HepG2 (cell line): Measurements from ENCODE around the gene USP32. TPM values are rescaled to one million over a fixed set of nuclear protein-coding genes. Genes with fewer than 3 reads are reported as not detected.
A peak's percentile ranks its signal among the peaks of the same experiment; 100 is the strongest.

Experiments
- CHCHD3 ChIP-seq: sonication (generic); formaldehyde crosslinking; IDR thresholded peaks from 2 replicates; pipeline ENCODE4 v1.8.0; 2022; ENCODE audit warnings: mild to moderate bottlenecking, missing genetic modification reagents, moderate library complexity
- CREB1 ChIP-seq, 2 experiments: fragments of 450-650 bp in 1 of 2; IDR thresholded peaks; 2 replicates each; pipeline ENCODE4 v1.6.1; 2016 to 2017; ENCODE audit warnings: control low read depth in 1 of 2, mild to moderate bottlenecking in 1 of 2, missing compliant biosample characterization in 1 of 2, missing genetic modification characterization in 1 of 2
- HNRNPH1 ChIP-seq: fragments of 200-400 bp; formaldehyde crosslinking; optimal IDR thresholded peaks from 2 replicates; pipeline ENCODE3; 2017; ENCODE audit warnings: mild to moderate bottlenecking, low read depth, low read length
- RNF2 ChIP-seq: fragments of 450-650 bp; conservative IDR thresholded peaks from 2 replicates; pipeline ENCODE4 v1.6.1; 2016; ENCODE audit warnings: low read depth
- SKI ChIP-seq: fragments of 450-650 bp; IDR thresholded peaks from one replicate; pipeline ENCODE4 v1.6.1; 2018; ENCODE audit warnings: mild to moderate bottlenecking; ENCODE audit not compliant: partially characterized antibody
- ZNF703 ChIP-seq: sonication (generic); formaldehyde crosslinking; IDR thresholded peaks from 2 replicates; pipeline ENCODE4 v1.5.1; 2020; ENCODE audit warnings: missing genetic modification reagents, mild to moderate bottlenecking, moderate library complexity, borderline replicate concordance
- ZNF775 ChIP-seq: sonication (generic); formaldehyde crosslinking; IDR thresholded peaks from 2 replicates; pipeline ENCODE4 v1.4.0; 2020; ENCODE audit warnings: missing genetic modification reagents, mild to moderate bottlenecking, moderate library complexity, borderline replicate concordance
- polyA plus RNA-seq, 8 experiments: library from polyadenylated mRNA; depleted of rRNA in 3 of 8; stranded (reverse) in 7 of 8; unstranded in 1 of 8; fragments of >200 nt; fragmentation: Illumina TruSeq in 4 of 8; extraction: Trizol in 4 of 8; gene quantifications; 2 replicates each; pipeline versions ENCODE4 v1.2.1 to v1.2.3, GENCODE V29; 2011 to 2016; ENCODE audit warnings: low read depth in 4 of 8, missing spikeins in 1 of 8, mixed read lengths in 1 of 8; ENCODE audit not compliant: insufficient read depth in 1 of 8
- total RNA-seq, 5 experiments: library from RNA; depleted of rRNA; stranded (reverse); fragments of >200 nt; fragmentation: Illumina TruSeq; extraction: Trizol; gene quantifications; 2 replicates each; pipeline ENCODE4 v1.2.3, GENCODE V29; 2016; ENCODE audit warnings: low read depth in 1 of 5
- TF ChIP-seq, protein P1 (sequence below): sonication (generic); formaldehyde crosslinking; IDR thresholded peaks from 2 replicates; pipeline ENCODE4 v1.5.0; 2020; ENCODE audit warnings: mild to moderate bottlenecking, missing genetic modification reagents, borderline replicate concordance
- TF ChIP-seq, protein P2 (sequence below): sonication (generic); formaldehyde crosslinking; IDR thresholded peaks from 2 replicates; pipeline ENCODE4 v1.4.0; 2020; ENCODE audit warnings: mild to moderate bottlenecking, missing genetic modification reagents, borderline replicate concordance
- TF ChIP-seq, protein P3 (sequence below): sonication (generic); formaldehyde crosslinking; IDR thresholded peaks from 2 replicates; pipeline ENCODE4 v1.4.0; 2020; ENCODE audit warnings: missing genetic modification reagents
- TF ChIP-seq, protein P4 (sequence below): sonication (generic); formaldehyde crosslinking; IDR thresholded peaks from 2 replicates; pipeline ENCODE4 v1.4.0; 2020; ENCODE audit warnings: mild to moderate bottlenecking, missing genetic modification reagents
- TF ChIP-seq, protein P5 (sequence below): sonication (generic); formaldehyde crosslinking; IDR thresholded peaks from 2 replicates; pipeline ENCODE4 v1.8.1; 2023; ENCODE audit warnings: mild to moderate bottlenecking, missing genetic modification reagents, borderline replicate concordance
- TF ChIP-seq, protein P6 (sequence below): sonication (generic); formaldehyde crosslinking; IDR thresholded peaks from 2 replicates; pipeline ENCODE4 v1.8.1; 2023; ENCODE audit warnings: missing genetic modification reagents, inconsistent platforms, borderline replicate concordance

The USP32 gene
- total and polyA plus RNA-seq, 2 of the 13 experiments (the other 11 are each of a cell fraction or from before 2014, with no cell fraction given) = 24.9 to 39.9 TPM

DNA sequence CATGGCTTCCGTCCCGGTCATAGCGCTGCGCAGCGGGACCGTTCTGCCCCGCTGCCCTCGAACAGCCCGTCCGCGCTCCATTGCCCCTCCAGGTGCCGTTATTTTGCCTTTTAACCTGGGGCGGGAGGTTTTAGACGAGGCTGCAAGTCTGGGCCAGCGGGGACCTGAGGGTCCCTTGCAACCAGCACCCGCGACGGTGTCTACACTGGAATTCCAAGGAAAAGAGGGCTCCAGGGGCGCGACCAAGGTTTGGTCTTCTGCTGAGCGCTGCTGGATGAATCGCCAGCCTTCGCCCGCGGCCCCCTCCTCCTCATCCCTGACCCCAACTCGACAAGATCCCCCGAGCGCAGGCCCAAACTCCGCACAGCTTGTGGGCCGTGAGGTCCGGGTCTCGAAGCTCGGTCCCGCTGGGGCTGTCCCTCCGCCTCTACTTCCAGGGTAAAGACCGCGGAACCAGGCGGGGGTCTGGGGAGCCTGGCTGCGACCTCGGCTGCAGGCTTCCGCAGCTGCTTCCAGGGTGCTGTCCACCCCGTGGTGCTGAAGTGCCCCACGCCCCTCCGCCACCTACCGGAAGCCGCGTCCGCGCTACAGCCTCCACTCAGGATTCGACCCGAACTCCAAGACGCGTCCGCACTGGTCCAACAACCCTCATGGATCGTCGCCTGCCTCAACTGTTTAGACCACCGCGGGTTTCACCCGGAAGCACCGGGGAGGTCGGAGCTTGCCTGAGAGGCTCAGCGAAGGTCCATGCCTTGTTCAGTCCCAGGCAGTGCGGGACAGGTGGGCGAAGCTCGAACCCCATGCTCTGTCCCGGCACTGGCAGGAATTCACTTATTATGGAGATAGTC is 252.3 kb downstream of the USP32 start (continued):
- TF ChIP-seq, protein P1, sequence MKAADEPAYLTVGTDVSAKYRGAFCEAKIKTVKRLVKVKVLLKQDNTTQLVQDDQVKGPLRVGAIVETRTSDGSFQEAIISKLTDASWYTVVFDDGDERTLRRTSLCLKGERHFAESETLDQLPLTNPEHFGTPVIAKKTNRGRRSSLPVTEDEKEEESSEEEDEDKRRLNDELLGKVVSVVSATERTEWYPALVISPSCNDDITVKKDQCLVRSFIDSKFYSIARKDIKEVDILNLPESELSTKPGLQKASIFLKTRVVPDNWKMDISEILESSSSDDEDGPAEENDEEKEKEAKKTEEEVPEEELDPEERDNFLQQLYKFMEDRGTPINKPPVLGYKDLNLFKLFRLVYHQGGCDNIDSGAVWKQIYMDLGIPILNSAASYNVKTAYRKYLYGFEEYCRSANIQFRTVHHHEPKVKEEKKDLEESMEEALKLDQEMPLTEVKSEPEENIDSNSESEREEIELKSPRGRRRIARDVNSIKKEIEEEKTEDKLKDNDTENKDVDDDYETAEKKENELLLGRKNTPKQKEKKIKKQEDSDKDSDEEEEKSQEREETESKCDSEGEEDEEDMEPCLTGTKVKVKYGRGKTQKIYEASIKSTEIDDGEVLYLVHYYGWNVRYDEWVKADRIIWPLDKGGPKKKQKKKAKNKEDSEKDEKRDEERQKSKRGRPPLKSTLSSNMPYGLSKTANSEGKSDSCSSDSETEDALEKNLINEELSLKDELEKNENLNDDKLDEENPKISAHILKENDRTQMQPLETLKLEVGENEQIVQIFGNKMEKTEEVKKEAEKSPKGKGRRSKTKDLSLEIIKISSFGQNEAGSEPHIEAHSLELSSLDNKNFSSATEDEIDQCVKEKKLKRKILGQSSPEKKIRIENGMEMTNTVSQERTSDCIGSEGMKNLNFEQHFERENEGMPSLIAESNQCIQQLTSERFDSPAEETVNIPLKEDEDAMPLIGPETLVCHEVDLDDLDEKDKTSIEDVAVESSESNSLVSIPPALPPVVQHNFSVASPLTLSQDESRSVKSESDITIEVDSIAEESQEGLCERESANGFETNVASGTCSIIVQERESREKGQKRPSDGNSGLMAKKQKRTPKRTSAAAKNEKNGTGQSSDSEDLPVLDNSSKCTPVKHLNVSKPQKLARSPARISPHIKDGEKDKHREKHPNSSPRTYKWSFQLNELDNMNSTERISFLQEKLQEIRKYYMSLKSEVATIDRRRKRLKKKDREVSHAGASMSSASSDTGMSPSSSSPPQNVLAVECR (CRISPR knock-in tag) = peak; percentile 98
- TF ChIP-seq, protein P2, sequence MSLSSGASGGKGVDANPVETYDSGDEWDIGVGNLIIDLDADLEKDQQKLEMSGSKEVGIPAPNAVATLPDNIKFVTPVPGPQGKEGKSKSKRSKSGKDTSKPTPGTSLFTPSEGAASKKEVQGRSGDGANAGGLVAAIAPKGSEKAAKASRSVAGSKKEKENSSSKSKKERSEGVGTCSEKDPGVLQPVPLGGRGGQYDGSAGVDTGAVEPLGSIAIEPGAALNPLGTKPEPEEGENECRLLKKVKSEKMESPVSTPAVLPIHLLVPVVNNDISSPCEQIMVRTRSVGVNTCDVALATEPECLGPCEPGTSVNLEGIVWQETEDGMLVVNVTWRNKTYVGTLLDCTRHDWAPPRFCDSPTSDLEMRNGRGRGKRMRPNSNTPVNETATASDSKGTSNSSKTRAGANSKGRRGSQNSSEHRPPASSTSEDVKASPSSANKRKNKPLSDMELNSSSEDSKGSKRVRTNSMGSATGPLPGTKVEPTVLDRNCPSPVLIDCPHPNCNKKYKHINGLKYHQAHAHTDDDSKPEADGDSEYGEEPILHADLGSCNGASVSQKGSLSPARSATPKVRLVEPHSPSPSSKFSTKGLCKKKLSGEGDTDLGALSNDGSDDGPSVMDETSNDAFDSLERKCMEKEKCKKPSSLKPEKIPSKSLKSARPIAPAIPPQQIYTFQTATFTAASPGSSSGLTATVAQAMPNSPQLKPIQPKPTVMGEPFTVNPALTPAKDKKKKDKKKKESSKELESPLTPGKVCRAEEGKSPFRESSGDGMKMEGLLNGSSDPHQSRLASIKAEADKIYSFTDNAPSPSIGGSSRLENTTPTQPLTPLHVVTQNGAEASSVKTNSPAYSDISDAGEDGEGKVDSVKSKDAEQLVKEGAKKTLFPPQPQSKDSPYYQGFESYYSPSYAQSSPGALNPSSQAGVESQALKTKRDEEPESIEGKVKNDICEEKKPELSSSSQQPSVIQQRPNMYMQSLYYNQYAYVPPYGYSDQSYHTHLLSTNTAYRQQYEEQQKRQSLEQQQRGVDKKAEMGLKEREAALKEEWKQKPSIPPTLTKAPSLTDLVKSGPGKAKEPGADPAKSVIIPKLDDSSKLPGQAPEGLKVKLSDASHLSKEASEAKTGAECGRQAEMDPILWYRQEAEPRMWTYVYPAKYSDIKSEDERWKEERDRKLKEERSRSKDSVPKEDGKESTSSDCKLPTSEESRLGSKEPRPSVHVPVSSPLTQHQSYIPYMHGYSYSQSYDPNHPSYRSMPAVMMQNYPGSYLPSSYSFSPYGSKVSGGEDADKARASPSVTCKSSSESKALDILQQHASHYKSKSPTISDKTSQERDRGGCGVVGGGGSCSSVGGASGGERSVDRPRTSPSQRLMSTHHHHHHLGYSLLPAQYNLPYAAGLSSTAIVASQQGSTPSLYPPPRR (CRISPR knock-in tag) = no peak
- TF ChIP-seq ZNF703 (CRISPR knock-in tag) (peak; percentile 71; the same call in 1 of the 2 replicates), HNRNPH1 (no peak), ZNF775 (CRISPR knock-in tag) (no peak), CHCHD3 (CRISPR knock-in tag) (peak; percentile 99), SKI (peak; percentile 23), CREB1 (IDR thresholded peaks at IDR 0.05) (no peak), CREB1 (CRISPR knock-in tag; IDR thresholded peaks at IDR 0.05) (no peak), RNF2 (0 out of 2 replicates have a peak, but pooled peaks have one; percentile 39)
- TF ChIP-seq, protein P3, sequence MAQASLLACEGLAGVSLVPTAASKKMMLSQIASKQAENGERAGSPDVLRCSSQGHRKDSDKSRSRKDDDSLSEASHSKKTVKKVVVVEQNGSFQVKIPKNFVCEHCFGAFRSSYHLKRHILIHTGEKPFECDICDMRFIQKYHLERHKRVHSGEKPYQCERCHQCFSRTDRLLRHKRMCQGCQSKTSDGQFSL (CRISPR knock-in tag) = peak; percentile 87; the same call in 1 of the 2 replicates
- TF ChIP-seq, protein P4, sequence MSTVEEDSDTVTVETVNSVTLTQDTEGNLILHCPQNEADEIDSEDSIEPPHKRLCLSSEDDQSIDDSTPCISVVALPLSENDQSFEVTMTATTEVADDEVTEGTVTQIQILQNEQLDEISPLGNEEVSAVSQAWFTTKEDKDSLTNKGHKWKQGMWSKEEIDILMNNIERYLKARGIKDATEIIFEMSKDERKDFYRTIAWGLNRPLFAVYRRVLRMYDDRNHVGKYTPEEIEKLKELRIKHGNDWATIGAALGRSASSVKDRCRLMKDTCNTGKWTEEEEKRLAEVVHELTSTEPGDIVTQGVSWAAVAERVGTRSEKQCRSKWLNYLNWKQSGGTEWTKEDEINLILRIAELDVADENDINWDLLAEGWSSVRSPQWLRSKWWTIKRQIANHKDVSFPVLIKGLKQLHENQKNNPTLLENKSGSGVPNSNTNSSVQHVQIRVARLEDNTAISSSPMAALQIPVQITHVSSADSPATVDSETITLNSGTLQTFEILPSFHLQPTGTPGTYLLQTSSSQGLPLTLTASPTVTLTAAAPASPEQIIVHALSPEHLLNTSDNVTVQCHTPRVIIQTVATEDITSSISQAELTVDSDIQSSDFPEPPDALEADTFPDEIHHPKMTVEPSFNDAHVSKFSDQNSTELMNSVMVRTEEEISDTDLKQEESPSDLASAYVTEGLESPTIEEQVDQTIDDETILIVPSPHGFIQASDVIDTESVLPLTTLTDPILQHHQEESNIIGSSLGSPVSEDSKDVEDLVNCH = no peak
- TF ChIP-seq, protein P5, sequence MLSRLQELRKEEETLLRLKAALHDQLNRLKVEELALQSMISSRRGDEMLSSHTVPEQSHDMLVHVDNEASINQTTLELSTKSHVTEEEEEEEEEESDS (CRISPR knock-in tag) = peak; percentile 90
- TF ChIP-seq, protein P6, sequence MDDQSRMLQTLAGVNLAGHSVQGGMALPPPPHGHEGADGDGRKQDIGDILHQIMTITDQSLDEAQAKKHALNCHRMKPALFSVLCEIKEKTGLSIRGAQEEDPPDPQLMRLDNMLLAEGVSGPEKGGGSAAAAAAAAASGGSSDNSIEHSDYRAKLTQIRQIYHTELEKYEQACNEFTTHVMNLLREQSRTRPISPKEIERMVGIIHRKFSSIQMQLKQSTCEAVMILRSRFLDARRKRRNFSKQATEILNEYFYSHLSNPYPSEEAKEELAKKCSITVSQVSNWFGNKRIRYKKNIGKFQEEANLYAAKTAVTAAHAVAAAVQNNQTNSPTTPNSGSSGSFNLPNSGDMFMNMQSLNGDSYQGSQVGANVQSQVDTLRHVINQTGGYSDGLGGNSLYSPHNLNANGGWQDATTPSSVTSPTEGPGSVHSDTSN = peak; percentile 82; the same call in 1 of the 2 replicates
